Loucy (cell line): ENCODE measurements around the gene BRCA1.

ENCODE experiments used
- H2AFZ ChIP-seq: fragments of 200-600 bp; sonication (generic); 2 replicates; pipeline ENCODE4 v1.6.0; 2016; ENCODE audit warnings: antibody characterized with exemption, mild to moderate bottlenecking, low read length, moderate library complexity
- H3F3A ChIP-seq: fragments of 200-600 bp; 2 replicates; pipeline ENCODE4 v1.6.0; 2016; ENCODE audit warnings: antibody characterized with exemption, low read depth, mild to moderate bottlenecking
- H3K27me3 ChIP-seq: fragments of 200-600 bp; sonication (generic); 2 replicates; pipeline ENCODE4 v1.6.1; 2014; ENCODE audit warnings: low read length, mild to moderate bottlenecking; ENCODE audit not compliant: insufficient read depth, poor library complexity, severe bottlenecking
- H3K36me3 ChIP-seq: fragments of 200-600 bp; sonication (generic); 2 replicates; pipeline ENCODE4 v1.6.1; 2016; ENCODE audit warnings: low read length; ENCODE audit not compliant: insufficient read depth
- H3K4me1 ChIP-seq: fragments of 200-600 bp; sonication (generic); 2 replicates; pipeline ENCODE4 v1.5.1; 2014; ENCODE audit warnings: low read length, mild to moderate bottlenecking; ENCODE audit not compliant: insufficient read depth, poor library complexity, severe bottlenecking
- H3K4me2 ChIP-seq: fragments of 200-600 bp; sonication (generic); 2 replicates; pipeline ENCODE4 v1.6.0; 2014; ENCODE audit warnings: antibody characterized with exemption, low read length, low read depth, mild to moderate bottlenecking; ENCODE audit not compliant: poor library complexity, severe bottlenecking
- H3K4me3 ChIP-seq: fragments of 200-600 bp; sonication (generic); 2 replicates; pipeline ENCODE4 v1.5.1; 2014; ENCODE audit warnings: low read length, mild to moderate bottlenecking, mixed read lengths; ENCODE audit not compliant: poor library complexity, severe bottlenecking
- H3K79me2 ChIP-seq: fragments of 200-600 bp; sonication (generic); 2 replicates; pipeline ENCODE4 v1.6.1; 2014; ENCODE audit warnings: low read length; ENCODE audit not compliant: insufficient read depth
- H3K9ac ChIP-seq: fragments of 200-600 bp; sonication (generic); 2 replicates; pipeline ENCODE4 v1.6.0; 2014; ENCODE audit warnings: mild to moderate bottlenecking, low read depth, low read length, moderate library complexity; ENCODE audit not compliant: poor library complexity, severe bottlenecking
- H3K9me2 ChIP-seq: fragments of 200-600 bp; sonication (generic); replicated peaks from 2 replicates; pipeline ENCODE4 v1.6.1; 2016; ENCODE audit warnings: low read depth, low read length, mixed read lengths
- H3K9me3 ChIP-seq: fragments of 200-600 bp; sonication (generic); 2 replicates; pipeline ENCODE4 v1.6.1; 2014; ENCODE audit warnings: mild to moderate bottlenecking, antibody characterized with exemption, low read length, low read depth; ENCODE audit not compliant: insufficient read depth
- H4K20me1 ChIP-seq: fragments of 200-600 bp; sonication (generic); 2 replicates; pipeline ENCODE4 v1.6.0; 2014; ENCODE audit warnings: antibody characterized with exemption, low read length, mild to moderate bottlenecking; ENCODE audit not compliant: insufficient read depth, poor library complexity, severe bottlenecking
- EZH2phosphoT487 ChIP-seq: fragments of 200-600 bp; IDR thresholded peaks from 2 replicates; pipeline ENCODE4 v1.6.1; 2018; ENCODE audit warnings: antibody characterized with exemption, mild to moderate bottlenecking, moderate library complexity, borderline replicate concordance
- TF ChIP-seq, protein P1 (sequence below): fragments of 200-600 bp; sonication (generic); conservative IDR thresholded peaks from 2 replicates; pipeline ENCODE4 v1.5.1; 2014; ENCODE audit warnings: mild to moderate bottlenecking, antibody characterized with exemption, low read length

BRCA1 gene

DNA sequence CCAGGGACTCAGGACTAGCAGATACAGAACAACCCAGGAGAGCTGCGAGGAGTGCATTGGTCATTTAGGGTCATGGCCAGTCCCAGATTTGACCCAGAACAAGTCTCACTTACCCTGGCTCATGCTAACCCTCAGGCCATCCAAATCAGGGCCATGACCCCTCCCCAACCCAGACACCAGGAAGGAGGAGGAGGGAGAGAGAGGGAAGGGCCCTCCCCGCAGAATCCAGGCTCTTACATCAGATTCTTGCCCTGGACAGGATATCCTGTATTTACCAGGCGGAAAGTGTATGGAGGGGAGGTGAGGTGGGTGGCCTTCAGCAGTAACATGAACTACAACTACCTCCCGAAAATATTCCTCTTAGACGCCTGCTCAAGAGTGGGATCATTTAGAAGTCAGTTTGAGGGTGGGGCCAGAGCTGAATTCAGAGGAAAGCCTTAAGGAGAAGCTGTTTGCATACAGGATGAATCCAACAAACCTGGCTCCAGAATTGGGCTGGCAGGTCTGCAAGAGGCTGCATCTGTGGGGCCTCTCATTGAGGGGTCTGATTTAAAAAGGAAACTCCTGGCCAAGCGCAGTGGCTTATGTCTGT, 105.0 kb downstream of the BRCA1 start:
- Histone ChIP-seq H3K4me3 (peak overlapping the region; percentile 92), H3K9me2 (no peaks in the 10 kb centered on the region), H3K4me2 (peak overlapping the region; percentile 91), H3K36me3 (peaks cover 18% of the 10 kb centered on the region; the same call in 1 of the 2 replicates), H3K9me3 (no peaks in the 10 kb centered on the region), H4K20me1 (peaks cover 24% of the 10 kb centered on the region), H3K9ac (peak overlapping the region; percentile 94), H3F3A (0 out of 2 replicates have a peak, but pooled peaks cover 4% of the 10 kb centered on the region), H3K4me1 (peaks cover 34% of the 10 kb centered on the region), H2AFZ (no peak overlapping the region), H3K27me3 (no peaks in the 10 kb centered on the region), H3K79me2 (peaks cover 46% of the 10 kb centered on the region)
- no peak for TF ChIP-seq EZH2phosphoT487
- TF ChIP-seq, protein P1, sequence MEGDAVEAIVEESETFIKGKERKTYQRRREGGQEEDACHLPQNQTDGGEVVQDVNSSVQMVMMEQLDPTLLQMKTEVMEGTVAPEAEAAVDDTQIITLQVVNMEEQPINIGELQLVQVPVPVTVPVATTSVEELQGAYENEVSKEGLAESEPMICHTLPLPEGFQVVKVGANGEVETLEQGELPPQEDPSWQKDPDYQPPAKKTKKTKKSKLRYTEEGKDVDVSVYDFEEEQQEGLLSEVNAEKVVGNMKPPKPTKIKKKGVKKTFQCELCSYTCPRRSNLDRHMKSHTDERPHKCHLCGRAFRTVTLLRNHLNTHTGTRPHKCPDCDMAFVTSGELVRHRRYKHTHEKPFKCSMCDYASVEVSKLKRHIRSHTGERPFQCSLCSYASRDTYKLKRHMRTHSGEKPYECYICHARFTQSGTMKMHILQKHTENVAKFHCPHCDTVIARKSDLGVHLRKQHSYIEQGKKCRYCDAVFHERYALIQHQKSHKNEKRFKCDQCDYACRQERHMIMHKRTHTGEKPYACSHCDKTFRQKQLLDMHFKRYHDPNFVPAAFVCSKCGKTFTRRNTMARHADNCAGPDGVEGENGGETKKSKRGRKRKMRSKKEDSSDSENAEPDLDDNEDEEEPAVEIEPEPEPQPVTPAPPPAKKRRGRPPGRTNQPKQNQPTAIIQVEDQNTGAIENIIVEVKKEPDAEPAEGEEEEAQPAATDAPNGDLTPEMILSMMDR, result no peak

DNA sequence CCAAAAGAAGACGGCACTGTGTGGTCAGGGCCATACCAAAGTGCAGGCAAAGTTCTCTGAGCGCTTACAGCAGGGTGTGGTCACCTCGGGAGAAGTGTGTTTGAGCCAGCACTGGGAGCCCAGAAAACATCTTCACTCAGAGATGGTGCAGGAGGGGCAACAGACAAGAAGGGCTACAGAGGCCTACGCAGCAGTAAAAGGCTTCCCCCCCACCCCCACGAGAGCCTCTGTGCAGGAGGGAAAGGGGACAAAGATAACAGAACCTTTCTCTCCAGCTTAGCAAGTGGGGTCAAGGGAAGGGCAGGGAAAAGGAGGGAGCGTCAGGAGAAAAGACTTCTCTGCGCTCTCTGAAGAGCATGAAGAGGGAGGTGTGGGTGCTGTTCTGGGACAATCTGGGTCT, 105.7 kb downstream of the BRCA1 start:
- TF ChIP-seq, protein P1, result no peak
- no peak for TF ChIP-seq EZH2phosphoT487
- Histone ChIP-seq H3K4me1 (peaks cover 29% of the 10 kb centered on the region), H3K4me2 (peak overlapping the region; percentile 91), H3F3A (0 out of 2 replicates have a peak, but pooled peaks cover 4% of the 10 kb centered on the region), H3K79me2 (peaks cover 46% of the 10 kb centered on the region), H3K9ac (peak overlapping the region; percentile 94), H3K4me3 (peak overlapping the region; percentile 92), H3K36me3 (peaks cover 25% of the 10 kb centered on the region; the same call in 1 of the 2 replicates), H3K9me2 (no peaks in the 10 kb centered on the region), H2AFZ (no peak overlapping the region), H3K9me3 (no peaks in the 10 kb centered on the region), H3K27me3 (no peaks in the 10 kb centered on the region), H4K20me1 (peaks cover 24% of the 10 kb centered on the region)

DNA sequence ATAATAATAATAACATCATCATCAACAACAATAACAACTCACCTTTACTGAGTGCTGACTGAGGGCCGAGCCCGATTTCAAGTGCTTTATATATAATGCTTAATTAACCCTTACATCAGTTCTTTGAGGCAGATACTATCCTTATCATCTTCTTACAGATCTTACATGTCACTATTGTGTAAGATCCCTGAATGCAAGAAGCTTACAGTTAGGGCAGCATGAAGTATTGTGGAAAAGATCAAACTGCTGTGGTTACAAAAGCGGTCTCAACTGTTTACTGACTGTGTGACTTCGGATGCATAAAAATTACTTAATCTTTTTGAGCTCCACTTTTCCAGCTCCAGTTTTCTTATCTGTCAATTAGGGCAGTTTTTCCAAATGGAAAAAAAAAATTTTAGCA, 106.2 kb downstream of the BRCA1 start:
- Histone ChIP-seq H3K27me3 (no peaks in the 10 kb centered on the region), H3K79me2 (peaks cover 46% of the 10 kb centered on the region), H3K4me3 (peak overlapping the region; percentile 92), H3K4me1 (peaks cover 29% of the 10 kb centered on the region), H4K20me1 (peaks cover 24% of the 10 kb centered on the region), H3K9ac (peak overlapping the region; percentile 94), H3K36me3 (peaks cover 27% of the 10 kb centered on the region; the same call in 1 of the 2 replicates), H2AFZ (no peak overlapping the region), H3K9me3 (no peaks in the 10 kb centered on the region), H3F3A (0 out of 2 replicates have a peak, but pooled peaks cover 4% of the 10 kb centered on the region), H3K9me2 (no peaks in the 10 kb centered on the region), H3K4me2 (peak overlapping the region; percentile 91)
- TF ChIP-seq, protein P1, result no peak
- TF ChIP-seq EZH2phosphoT487, result no peak
